CD4-positive, CD25-positive, alpha-beta regulatory T cell (primary cell): ENCODE results near the gene REC114. TPM values are rescaled to one million over a fixed set of nuclear protein-coding genes. Genes with fewer than 3 reads are reported as not detected.

Experiments used
- ATAC-seq, 2 donors: fragments of 150-1000 bp; cut with Tn5 transposase; one replicate each; pipeline ENCODE4 v1.10.0; 2021; ENCODE audit warnings: low read depth in 2 of 2, moderate number of reproducible peaks in 2 of 2, moderate library complexity in 1 of 2
- DNase-seq, 3 donors: peaks; one replicate each; pipeline versions ENCODE4 v3.0.0 to v3.0.0-alpha.2; 2012 to 2022; ENCODE audit warnings: mixed read lengths in 1 of 3
- H3K27ac ChIP-seq: one replicate; pipeline ENCODE4 v1.7.0; 2013; ENCODE audit warnings: mild to moderate bottlenecking, low read length; ENCODE audit not compliant: insufficient read depth, poor library complexity, severe bottlenecking
- H3K27me3 ChIP-seq: one replicate; pipeline ENCODE4 v1.7.0; 2013; ENCODE audit warnings: low read length; ENCODE audit not compliant: control insufficient read depth, insufficient read depth
- H3K36me3 ChIP-seq: one replicate; pipeline ENCODE4 v1.7.0; 2013; ENCODE audit warnings: mild to moderate bottlenecking, low read length, moderate library complexity; ENCODE audit not compliant: control insufficient read depth, insufficient read depth
- H3K4me1 ChIP-seq: 2 replicates; pipeline ENCODE4 v1.7.0; 2013; ENCODE audit warnings: mild to moderate bottlenecking, low read length; ENCODE audit not compliant: insufficient read depth, control insufficient read depth, poor library complexity, severe bottlenecking
- H3K4me3 ChIP-seq: one replicate; pipeline ENCODE4 v1.7.0; 2013; ENCODE audit warnings: low read depth, mild to moderate bottlenecking, low read length, moderate library complexity
- H3K9me3 ChIP-seq, 2 experiments: 1 replicate in 1 of 2; 2 replicates in 1 of 2; pipeline ENCODE4 v1.7.0; 2013; ENCODE audit warnings: low read length in 2 of 2, mild to moderate bottlenecking in 1 of 2, moderate library complexity in 1 of 2; ENCODE audit not compliant: control insufficient read depth in 2 of 2
- H3K27ac Mint-ChIP-seq, 3 donors: one replicate each; pipeline ENCODE4 v1.8.0; 2020 to 2022; ENCODE audit warnings: mild to moderate bottlenecking in 3 of 3, mixed read lengths in 3 of 3, moderate library complexity in 2 of 3
- H3K27me3 Mint-ChIP-seq: one replicate; pipeline ENCODE4 v1.8.0; 2022; ENCODE audit warnings: mild to moderate bottlenecking, mixed read lengths
- H3K36me3 Mint-ChIP-seq: one replicate; pipeline ENCODE4 v1.8.0; 2020; ENCODE audit warnings: mixed read lengths
- H3K4me1 Mint-ChIP-seq, 4 donors: one replicate each; pipeline ENCODE4 v1.8.0; 2020 to 2022; ENCODE audit warnings: mixed read lengths in 4 of 4, mild to moderate bottlenecking in 1 of 4
- H3K4me3 Mint-ChIP-seq, 4 donors: one replicate each; pipeline ENCODE4 v1.8.0; 2020 to 2022; ENCODE audit warnings: mild to moderate bottlenecking in 4 of 4, mixed read lengths in 4 of 4, moderate library complexity in 3 of 4
- H3K9me3 Mint-ChIP-seq, 7 donors: one replicate each; pipeline ENCODE4 v1.8.0; 2020 to 2022; ENCODE audit warnings: mixed read lengths in 7 of 7, mild to moderate bottlenecking in 3 of 7, moderate library complexity in 2 of 7
- polyA plus RNA-seq, 4 donors: library from polyadenylated mRNA; unstranded; fragments of 300-500 nt; fragmentation: Illumina TruSeq; gene quantifications; one replicate each; pipeline ENCODE4 v1.2.3, GENCODE V29; 2021
- total RNA-seq: library from RNA; stranded (reverse); gene quantifications from one replicate; pipeline ENCODE4 v1.2.3, GENCODE V29; 2022

REC114 gene
- total and polyA plus RNA-seq, 5 donors from 2014 or later, result not detected

GRCh38 chr15:73599934-73600333, 157.0 kb downstream of the REC114 start:
- no peaks in the 10 kb centered on the region for H3K27me3 ChIP-seq
- H3K4me3 ChIP-seq, result no peak overlapping the region
- no peaks in the 10 kb centered on the region for H3K27me3 Mint-ChIP-seq
- H3K27ac Mint-ChIP-seq, result peak overlapping the region in 1 of 3 donors; percentile 28
- no peak overlapping the region for H3K4me3 Mint-ChIP-seq
- DNase-seq (no peak), ATAC-seq (no peak)
- H3K9me3 ChIP-seq, result no peaks in the 10 kb centered on the region
- H3K4me1 ChIP-seq, result peaks cover 16% of the 10 kb centered on the region
- H3K36me3 ChIP-seq, result peaks cover 2% of the 10 kb centered on the region
- H3K36me3 Mint-ChIP-seq, result peaks cover 13% of the 10 kb centered on the region
- H3K9me3 Mint-ChIP-seq, result no peaks in the 10 kb centered on the region
- no peak overlapping the region for H3K27ac ChIP-seq
- H3K4me1 Mint-ChIP-seq, result peaks cover 21 to 61% (median 46%) of the 10 kb centered on the region in 4 donors

- DNase-seq, result no peak
- ATAC-seq, result no peak
- Histone ChIP-seq H3K27me3 (no peaks in the 10 kb centered on the region), H3K36me3 (peaks cover 2% of the 10 kb centered on the region), H3K4me3 (no peak overlapping the region), H3K4me1 (peaks cover 16% of the 10 kb centered on the region), H3K9me3 (no peaks in the 10 kb centered on the region), H3K27ac (no peak overlapping the region)
- Mint-ChIP-seq H3K27ac (no peak overlapping the region), H3K4me3 (no peak overlapping the region), H3K4me1 (peaks cover 21 to 61% (median 41%) of the 10 kb centered on the region in 4 donors), H3K36me3 (peaks cover 14% of the 10 kb centered on the region), H3K27me3 (no peaks in the 10 kb centered on the region), H3K9me3 (no peaks in the 10 kb centered on the region)
Measured at GRCh38 chr15:73600413-73601335, 157.7 kb downstream of the REC114 start.

GRCh38 chr15:73601451-73602445, 158.8 kb downstream of the REC114 start:
- H3K4me1 Mint-ChIP-seq, result peaks cover 13 to 58% (median 32%) of the 10 kb centered on the region in 4 donors
- Histone ChIP-seq H3K27ac (no peak overlapping the region), H3K27me3 (no peaks in the 10 kb centered on the region), H3K36me3 (peaks cover 2% of the 10 kb centered on the region), H3K4me1 (peaks cover 16% of the 10 kb centered on the region), H3K9me3 (no peaks in the 10 kb centered on the region), H3K4me3 (no peak overlapping the region)
- no peak overlapping the region for H3K4me3 Mint-ChIP-seq
- H3K27ac Mint-ChIP-seq, result no peak overlapping the region
- ATAC-seq (no peak), DNase-seq (no peak)
- H3K36me3 Mint-ChIP-seq, result peaks cover 9% of the 10 kb centered on the region
- H3K27me3 Mint-ChIP-seq, result no peaks in the 10 kb centered on the region
- H3K9me3 Mint-ChIP-seq, result no peaks in the 10 kb centered on the region

DNA sequence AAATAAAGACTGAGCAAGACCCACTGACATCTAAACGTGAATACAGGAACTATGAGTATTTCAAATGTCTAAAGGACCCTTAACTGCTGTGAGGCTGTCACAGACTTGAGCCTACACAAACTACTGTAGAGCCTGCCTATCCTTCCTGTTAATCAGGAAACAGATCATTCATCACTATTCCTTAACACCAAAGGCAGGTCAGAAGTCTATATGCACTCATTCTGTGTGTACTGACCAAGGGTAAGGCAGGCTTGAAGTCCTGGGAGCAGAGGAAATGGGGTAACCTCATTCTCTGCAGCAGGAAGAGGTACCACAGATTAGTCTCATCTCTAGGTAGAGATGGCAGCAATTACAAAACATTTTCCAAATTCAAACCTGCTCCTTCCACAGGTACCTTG, 159.5 kb downstream of the REC114 start:
- H3K4me3 Mint-ChIP-seq, result no peak overlapping the region
- H3K9me3 Mint-ChIP-seq, result peaks cover 0 to 3% (median 0%) of the 10 kb centered on the region in 7 donors
- H3K4me1 ChIP-seq, result peaks cover 16% of the 10 kb centered on the region
- H3K27ac ChIP-seq, result no peak overlapping the region
- no peak overlapping the region for H3K27ac Mint-ChIP-seq
- H3K4me1 Mint-ChIP-seq, result peaks cover 15 to 58% (median 32%) of the 10 kb centered on the region in 4 donors
- no peaks in the 10 kb centered on the region for H3K9me3 ChIP-seq
- peaks cover 14% of the 10 kb centered on the region for H3K36me3 Mint-ChIP-seq
- H3K36me3 ChIP-seq, result peaks cover 4% of the 10 kb centered on the region
- ATAC-seq (no peak), DNase-seq (no peak)
- no peaks in the 10 kb centered on the region for H3K27me3 Mint-ChIP-seq
- no peaks in the 10 kb centered on the region for H3K27me3 ChIP-seq
- H3K4me3 ChIP-seq, result no peak overlapping the region

- Mint-ChIP-seq H3K4me3 (no peak overlapping the region), H3K36me3 (peaks cover 20% of the 10 kb centered on the region), H3K9me3 (peaks cover 0 to 3% (median 0%) of the 10 kb centered on the region in 7 donors), H3K27ac (peak overlapping the region in 1 of 3 donors; percentile 8), H3K27me3 (no peaks in the 10 kb centered on the region), H3K4me1 (peaks cover 12 to 58% (median 31%) of the 10 kb centered on the region in 4 donors)
- no peaks in the 10 kb centered on the region for H3K27me3 ChIP-seq
- H3K27ac ChIP-seq, result no peak overlapping the region
- H3K4me3 ChIP-seq, result no peak overlapping the region
- H3K4me1 ChIP-seq, result peaks cover 16% of the 10 kb centered on the region
- DNase-seq (no peak), ATAC-seq (no peak)
- no peaks in the 10 kb centered on the region for H3K9me3 ChIP-seq
- H3K36me3 ChIP-seq, result peaks cover 4% of the 10 kb centered on the region
Measured at GRCh38 chr15:73602992-73603391, 160.0 kb downstream of the REC114 start.

- Histone ChIP-seq H3K9me3 (no peaks in the 10 kb centered on the region), H3K27ac (no peak overlapping the region), H3K36me3 (peaks cover 4% of the 10 kb centered on the region), H3K4me3 (no peak overlapping the region), H3K4me1 (peaks cover 16% of the 10 kb centered on the region), H3K27me3 (no peaks in the 10 kb centered on the region)
- H3K27ac Mint-ChIP-seq, result peak overlapping the region in 2 of 3 donors; percentile 22 to 73
- H3K9me3 Mint-ChIP-seq, result peaks cover 0 to 3% (median 0%) of the 10 kb centered on the region in 7 donors
- H3K27me3 Mint-ChIP-seq, result no peaks in the 10 kb centered on the region
- H3K4me1 Mint-ChIP-seq, result peaks cover 22 to 58% (median 32%) of the 10 kb centered on the region in 4 donors
- no peak for ATAC-seq
- no peak for DNase-seq
- H3K4me3 Mint-ChIP-seq, result peak overlapping the region in 1 of 4 donors; percentile 77
- H3K36me3 Mint-ChIP-seq, result peaks cover 22% of the 10 kb centered on the region
Measured at GRCh38 chr15:73604477-73604876, 161.5 kb downstream of the REC114 start.

DNA sequence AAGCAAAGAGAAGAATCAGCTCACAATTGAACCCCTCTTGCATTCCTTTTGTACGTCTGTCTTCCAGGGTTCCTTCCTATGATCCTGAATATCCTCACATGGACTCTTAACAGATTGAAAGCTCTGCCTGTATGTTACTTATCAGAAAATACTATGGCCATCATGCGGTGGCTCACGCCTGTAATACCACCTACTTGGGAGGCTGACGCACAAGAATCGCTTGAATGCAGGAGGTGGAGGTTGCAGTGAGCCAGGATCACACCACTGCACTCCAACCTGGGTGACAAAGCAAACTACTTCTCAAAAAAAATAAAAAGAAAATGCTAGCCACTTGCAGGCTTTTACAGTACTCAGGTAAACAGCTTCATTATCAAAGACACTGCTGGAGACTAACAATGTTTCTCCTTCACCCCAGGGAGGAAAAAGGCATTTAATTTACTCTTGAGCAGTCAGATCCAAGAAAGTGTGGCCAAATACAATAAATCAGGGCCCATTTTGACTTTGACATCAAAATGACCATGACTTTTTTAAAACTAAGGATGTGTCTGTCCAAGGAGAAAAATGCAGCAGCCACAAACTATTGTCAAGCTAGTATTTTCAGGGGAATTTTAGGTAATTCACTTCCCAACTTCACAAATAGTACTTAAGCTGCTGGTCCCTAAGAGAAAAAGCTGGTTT, 162.9 kb downstream of the REC114 start:
- Histone ChIP-seq H3K9me3 (no peaks in the 10 kb centered on the region), H3K27ac (no peak overlapping the region), H3K4me3 (no peak overlapping the region), H3K27me3 (no peaks in the 10 kb centered on the region), H3K4me1 (peaks cover 16% of the 10 kb centered on the region), H3K36me3 (peaks cover 4% of the 10 kb centered on the region)
- Mint-ChIP-seq H3K27me3 (no peaks in the 10 kb centered on the region), H3K4me3 (no peak overlapping the region), H3K9me3 (peaks cover 0 to 3% (median 0%) of the 10 kb centered on the region in 7 donors), H3K27ac (no peak overlapping the region), H3K36me3 (peaks cover 22% of the 10 kb centered on the region), H3K4me1 (peaks cover 20 to 66% (median 31%) of the 10 kb centered on the region in 4 donors)
- DNase-seq (no peak), ATAC-seq (no peak)
